Prostate gland (tissue), 2 donors: ENCODE results near the gene SERPINA1. TPM values are rescaled to one million over a fixed set of nuclear protein-coding genes. Genes with fewer than 3 reads are reported as not detected.
"Not testable (repeated sequence)": the region's sequence is repeated elsewhere in the genome, so short reads cannot be mapped to it uniquely, and the experiment has no call there.

ENCODE experiments used
- DNase-seq: peaks from one replicate; pipeline ENCODE4 v3.0.0-alpha.2; 2019; ENCODE audit warnings: low spot score
- H3K27ac ChIP-seq, 2 donors: fragments of 200-600 bp; sonication (generic); 2 replicates each; pipeline ENCODE4 v1.5.1; 2017 to 2019
- H3K27me3 ChIP-seq: fragments of 200-600 bp; sonication (generic); replicated peaks from 2 replicates; pipeline ENCODE4 v1.5.1; 2019; ENCODE audit not compliant: insufficient read depth
- H3K36me3 ChIP-seq, 2 donors: fragments of 200-600 bp; sonication (generic); 1 replicate in 1 of 2; 2 replicates in 1 of 2; pipeline versions ENCODE4 v1.5.1 to v1.8.1; 2017 to 2019
- H3K4me1 ChIP-seq: fragments of 200-600 bp; sonication (generic); replicated peaks from 2 replicates; pipeline ENCODE4 v1.5.1; 2019
- H3K4me3 ChIP-seq, 2 donors: fragments of 200-600 bp; sonication (generic); 2 replicates each; pipeline ENCODE4 v1.5.1; 2017 to 2019
- H3K9me3 ChIP-seq: fragments of 200-600 bp; sonication (generic); 2 replicates; pipeline ENCODE4 v1.5.1; 2017
- POLR2A ChIP-seq: fragments of 450-650 bp; IDR thresholded peaks from one replicate; pipeline ENCODE4 v1.6.1; 2016; ENCODE audit warnings: antibody characterized with exemption, mild to moderate bottlenecking
- POLR2AphosphoS5 ChIP-seq: sonication (generic); formaldehyde crosslinking; IDR thresholded peaks from one replicate; pipeline ENCODE4 v1.6.1; 2017; ENCODE audit warnings: antibody characterized with exemption
- WGBS: methylation state at CpG from one replicate; pipeline ENCODE4 v1.1.5; 2018; 5-methylcytosine and 5-hydroxymethylcytosine counted together
- intact Hi-C: fragments of 100-400 bp; cut with DNase I; formaldehyde crosslinking; loops from one replicate; pipeline ENCODE4 v1.14.2; 2022
- total RNA-seq, 2 donors: library from RNA; depleted of rRNA; stranded (reverse); fragments of >200 nt; gene quantifications; one replicate each; pipeline ENCODE4 v1.1.0, GENCODE V29; 2016
- TF ChIP-seq, protein P1 (sequence below), 4 experiments: fragments of 200-600 bp in 2 of 4; fragments of 450-650 bp in 2 of 4; sonication (generic) in 2 of 4; IDR thresholded peaks; 1 replicate in 3 of 4; 2 replicates in 1 of 4; pipeline ENCODE4 v1.5.1; 2016 to 2019; ENCODE audit warnings: antibody characterized with exemption in 4 of 4, mild to moderate bottlenecking in 2 of 4, moderate library complexity in 2 of 4

SERPINA1 gene
- total RNA-seq, 2 donors from 2014 or later: 4.9 to 9.8 TPM

DNA sequence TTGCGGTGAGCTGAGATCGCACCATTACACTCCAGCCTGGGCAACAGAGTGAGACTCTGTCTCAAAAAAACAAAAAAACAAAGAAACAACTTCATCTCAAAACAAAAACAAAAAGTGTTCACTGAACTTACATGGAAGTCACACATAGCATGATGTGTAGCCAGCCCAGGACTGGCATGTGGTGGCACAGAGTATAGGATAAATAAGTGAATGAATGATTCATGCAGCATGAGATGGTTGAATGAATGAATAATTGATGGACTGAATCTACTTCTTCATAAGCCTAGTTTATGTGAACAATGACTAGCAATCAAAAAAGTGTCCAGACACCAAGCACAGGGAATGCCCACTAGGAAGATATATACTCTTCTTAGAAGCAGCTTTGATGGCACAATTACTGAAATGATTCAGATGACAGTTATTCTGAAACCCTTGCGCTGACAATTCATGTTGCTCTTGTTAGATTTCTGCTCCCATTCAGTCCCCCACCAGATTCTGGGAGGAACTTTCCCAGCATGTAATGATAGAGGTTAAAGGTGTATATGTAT lies 33.7 kb downstream of the SERPINA1 start:
- H3K27me3 ChIP-seq: no peaks in the 10 kb centered on the region
- no peak overlapping the region for H3K4me3 ChIP-seq
- no peaks in the 10 kb centered on the region for H3K9me3 ChIP-seq
- DNase-seq: no peak
- no peak overlapping the region for H3K27ac ChIP-seq
- intact Hi-C loops: no loop called here
- 97% methylated on average over 3 of the region's 3 CpGs for WGBS
- no peaks in the 10 kb centered on the region for H3K4me1 ChIP-seq
- no peak for TF ChIP-seq POLR2AphosphoS5
- no peak for TF ChIP-seq POLR2A
- TF ChIP-seq, protein P1, sequence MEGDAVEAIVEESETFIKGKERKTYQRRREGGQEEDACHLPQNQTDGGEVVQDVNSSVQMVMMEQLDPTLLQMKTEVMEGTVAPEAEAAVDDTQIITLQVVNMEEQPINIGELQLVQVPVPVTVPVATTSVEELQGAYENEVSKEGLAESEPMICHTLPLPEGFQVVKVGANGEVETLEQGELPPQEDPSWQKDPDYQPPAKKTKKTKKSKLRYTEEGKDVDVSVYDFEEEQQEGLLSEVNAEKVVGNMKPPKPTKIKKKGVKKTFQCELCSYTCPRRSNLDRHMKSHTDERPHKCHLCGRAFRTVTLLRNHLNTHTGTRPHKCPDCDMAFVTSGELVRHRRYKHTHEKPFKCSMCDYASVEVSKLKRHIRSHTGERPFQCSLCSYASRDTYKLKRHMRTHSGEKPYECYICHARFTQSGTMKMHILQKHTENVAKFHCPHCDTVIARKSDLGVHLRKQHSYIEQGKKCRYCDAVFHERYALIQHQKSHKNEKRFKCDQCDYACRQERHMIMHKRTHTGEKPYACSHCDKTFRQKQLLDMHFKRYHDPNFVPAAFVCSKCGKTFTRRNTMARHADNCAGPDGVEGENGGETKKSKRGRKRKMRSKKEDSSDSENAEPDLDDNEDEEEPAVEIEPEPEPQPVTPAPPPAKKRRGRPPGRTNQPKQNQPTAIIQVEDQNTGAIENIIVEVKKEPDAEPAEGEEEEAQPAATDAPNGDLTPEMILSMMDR (IDR thresholded peaks at IDR 0.05): no peak
- H3K36me3 ChIP-seq: no peaks in the 10 kb centered on the region

DNA sequence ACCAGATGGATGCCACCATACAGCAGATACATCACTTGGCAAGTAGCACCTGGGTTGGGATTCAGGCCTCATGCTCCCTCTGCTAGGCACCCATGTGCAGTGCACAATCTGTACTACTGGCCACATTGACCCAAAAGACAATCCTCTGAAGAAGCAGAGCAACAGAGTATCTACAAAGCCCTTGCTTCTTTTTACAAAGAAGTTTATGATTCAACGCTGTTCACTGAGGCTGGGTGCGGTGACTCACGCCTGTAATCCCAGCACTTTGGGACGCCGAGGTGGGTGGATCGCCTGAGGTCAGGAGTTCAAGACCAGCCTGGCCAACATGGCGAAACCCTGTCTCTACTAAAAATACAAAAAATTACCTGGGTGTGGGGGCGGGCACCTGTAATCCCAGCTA lies 34.2 kb downstream of the SERPINA1 start:
- H3K36me3 ChIP-seq, H3K4me3 ChIP-seq, H3K27me3 ChIP-seq, H3K4me1 ChIP-seq, intact Hi-C loops, DNase-seq, H3K27ac ChIP-seq, H3K9me3 ChIP-seq: not testable (repeated sequence)
- WGBS: 94% methylated on average over 8 of the region's 8 CpGs

DNA sequence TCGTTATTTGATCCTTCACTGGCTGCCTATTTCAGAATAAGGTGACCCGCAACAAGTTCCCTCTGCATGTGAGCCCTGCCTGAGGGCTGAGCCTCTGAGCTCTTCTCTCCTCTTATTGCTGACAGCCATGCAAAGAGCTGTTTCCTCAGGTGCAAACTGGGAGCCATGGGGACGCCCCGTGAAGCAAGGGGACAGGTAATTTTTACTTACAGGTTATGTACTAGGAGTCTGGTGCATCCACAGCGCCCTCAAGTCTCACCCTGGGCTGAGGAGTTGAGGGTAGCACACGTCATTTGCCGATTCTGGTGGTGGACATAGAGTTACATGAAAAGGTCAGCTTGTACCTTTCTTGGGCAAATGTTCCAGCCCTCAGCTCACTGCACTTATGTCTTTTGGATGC lies 39.1 kb downstream of the SERPINA1 start:
- H3K4me1 ChIP-seq: no peaks in the 10 kb centered on the region
- H3K4me3 ChIP-seq: no peak overlapping the region
- intact Hi-C loops: no loop called here
- H3K27me3 ChIP-seq: no peaks in the 10 kb centered on the region
- no peaks in the 10 kb centered on the region for H3K36me3 ChIP-seq
- no peak for DNase-seq
- no peak overlapping the region for H3K27ac ChIP-seq
- 78% methylated on average over 7 of the region's 7 CpGs for WGBS
- no peaks in the 10 kb centered on the region for H3K9me3 ChIP-seq
- no peak for TF ChIP-seq POLR2A
- TF ChIP-seq POLR2AphosphoS5: no peak
- TF ChIP-seq, protein P1 (IDR thresholded peaks at IDR 0.05): no peak

DNA sequence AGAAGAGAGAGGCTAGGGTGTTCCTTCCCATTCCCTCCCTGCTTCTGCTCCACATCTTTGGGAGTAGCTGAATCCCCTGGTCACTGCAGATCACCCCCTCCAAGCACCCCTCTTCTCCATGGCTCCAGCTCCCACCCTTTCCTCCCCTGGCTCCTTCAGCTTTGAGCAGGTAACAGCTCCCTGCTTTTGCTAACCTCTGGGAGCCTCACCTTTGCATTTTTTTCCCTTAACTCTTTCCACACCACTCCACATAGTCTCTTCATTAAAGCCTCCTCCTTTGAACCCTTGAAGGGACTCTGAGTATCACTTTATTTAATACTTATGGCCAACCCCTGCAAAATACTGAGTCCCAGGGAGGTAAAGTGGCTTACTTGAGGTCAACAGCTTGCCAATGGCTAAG lies 39.6 kb downstream of the SERPINA1 start:
- TF ChIP-seq, protein P1 (IDR thresholded peaks at IDR 0.05): no peak
- TF ChIP-seq POLR2A (no peak), POLR2AphosphoS5 (no peak)
- Histone ChIP-seq H3K9me3 (no peaks in the 10 kb centered on the region), H3K27ac (no peak overlapping the region), H3K27me3 (no peaks in the 10 kb centered on the region), H3K4me1 (no peaks in the 10 kb centered on the region), H3K4me3 (no peak overlapping the region), H3K36me3 (no peaks in the 10 kb centered on the region)
- intact Hi-C loops: no loop called here
- DNase-seq: no peak

DNA sequence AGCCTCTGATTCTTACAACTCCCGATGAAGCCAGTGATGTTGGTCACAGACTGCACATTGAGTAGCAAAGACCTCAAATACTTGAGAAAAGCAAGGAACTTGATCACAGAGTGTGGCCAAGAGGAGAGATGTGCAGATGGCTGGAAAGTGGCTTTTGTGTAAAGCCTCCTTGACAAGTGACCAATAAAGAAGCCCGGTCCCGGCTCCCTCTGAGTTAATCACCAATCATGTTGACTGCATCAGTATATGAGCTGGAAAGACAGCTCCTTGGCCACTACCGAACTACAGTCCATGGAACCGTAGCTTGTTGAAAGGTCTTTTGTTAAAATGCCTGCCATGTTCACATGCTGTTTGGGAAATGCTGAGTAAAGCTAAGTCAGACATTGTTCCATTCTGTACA lies 41.6 kb downstream of the SERPINA1 start:
- no peaks in the 10 kb centered on the region for H3K4me1 ChIP-seq
- H3K27ac ChIP-seq: no peak overlapping the region
- TF ChIP-seq POLR2A (no peak), POLR2AphosphoS5 (no peak)
- TF ChIP-seq, protein P1 (IDR thresholded peaks at IDR 0.05): no peak
- DNase-seq: no peak
- no peaks in the 10 kb centered on the region for H3K36me3 ChIP-seq
- H3K4me3 ChIP-seq: no peak overlapping the region
- H3K9me3 ChIP-seq: no peaks in the 10 kb centered on the region
- intact Hi-C loops: no loop called here
- H3K27me3 ChIP-seq: no peaks in the 10 kb centered on the region
- 75% methylated on average over 5 of the region's 5 CpGs for WGBS

DNA sequence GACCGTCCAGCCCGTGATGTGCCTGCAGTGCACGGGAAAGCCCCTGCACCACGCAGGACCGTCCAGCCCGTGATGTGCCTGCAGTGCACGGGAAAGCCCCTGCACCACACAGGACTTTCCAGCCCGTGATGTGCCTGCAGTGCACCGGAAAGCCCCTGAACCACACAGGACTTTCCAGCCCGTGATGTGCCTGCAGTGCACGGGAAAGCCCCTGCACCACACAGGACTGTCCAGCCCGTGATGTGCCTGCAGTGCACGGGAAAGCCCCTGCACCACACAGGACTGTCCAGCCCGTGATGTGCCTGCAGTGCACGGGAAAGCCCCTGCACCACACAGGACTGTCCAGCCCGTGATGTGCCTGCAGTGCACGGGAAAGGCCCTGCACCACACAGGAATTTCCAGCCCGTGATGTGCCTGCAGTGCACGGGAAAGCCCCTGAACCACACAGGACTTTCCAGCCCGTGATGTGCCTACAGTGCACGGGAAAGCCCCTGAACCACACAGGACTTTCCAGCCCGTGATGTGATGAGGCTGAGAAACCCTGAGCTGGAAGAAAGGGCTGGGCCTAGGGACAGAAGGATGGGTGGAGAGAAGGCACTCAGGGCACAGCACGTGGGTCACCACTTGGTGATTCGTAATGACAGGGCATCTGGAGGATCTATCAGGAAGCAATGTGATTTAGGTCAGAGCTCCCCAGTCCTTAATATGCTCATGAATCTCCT lies 42.2 kb downstream of the SERPINA1 start:
- H3K4me3 ChIP-seq, H3K9me3 ChIP-seq, DNase-seq, H3K36me3 ChIP-seq, H3K27me3 ChIP-seq, H3K27ac ChIP-seq, intact Hi-C loops, H3K4me1 ChIP-seq: not testable (repeated sequence)
- 72% methylated on average over 22 of the region's 24 CpGs for WGBS
